ENCODE results near the gene AGT.

DNA sequence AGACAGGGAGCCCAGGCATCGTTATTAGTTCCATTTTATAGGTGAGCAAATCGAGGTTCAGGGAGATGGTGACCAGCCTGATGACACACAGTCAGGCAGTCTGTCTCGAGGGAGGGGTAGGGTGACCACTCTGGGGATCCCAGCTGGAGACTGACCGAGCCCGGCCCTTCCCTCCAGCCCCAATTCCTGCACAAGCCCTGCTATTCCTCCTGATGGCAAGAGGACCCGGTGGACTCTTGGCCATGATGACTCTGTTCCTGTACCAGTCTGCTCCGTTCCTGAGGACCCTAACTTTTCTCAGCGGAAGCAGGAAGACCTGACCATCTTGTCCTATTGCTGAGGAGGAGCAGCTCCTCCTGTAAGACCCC is 391 bp downstream of the AGT start:
- TF ChIP-seq, protein P1, sequence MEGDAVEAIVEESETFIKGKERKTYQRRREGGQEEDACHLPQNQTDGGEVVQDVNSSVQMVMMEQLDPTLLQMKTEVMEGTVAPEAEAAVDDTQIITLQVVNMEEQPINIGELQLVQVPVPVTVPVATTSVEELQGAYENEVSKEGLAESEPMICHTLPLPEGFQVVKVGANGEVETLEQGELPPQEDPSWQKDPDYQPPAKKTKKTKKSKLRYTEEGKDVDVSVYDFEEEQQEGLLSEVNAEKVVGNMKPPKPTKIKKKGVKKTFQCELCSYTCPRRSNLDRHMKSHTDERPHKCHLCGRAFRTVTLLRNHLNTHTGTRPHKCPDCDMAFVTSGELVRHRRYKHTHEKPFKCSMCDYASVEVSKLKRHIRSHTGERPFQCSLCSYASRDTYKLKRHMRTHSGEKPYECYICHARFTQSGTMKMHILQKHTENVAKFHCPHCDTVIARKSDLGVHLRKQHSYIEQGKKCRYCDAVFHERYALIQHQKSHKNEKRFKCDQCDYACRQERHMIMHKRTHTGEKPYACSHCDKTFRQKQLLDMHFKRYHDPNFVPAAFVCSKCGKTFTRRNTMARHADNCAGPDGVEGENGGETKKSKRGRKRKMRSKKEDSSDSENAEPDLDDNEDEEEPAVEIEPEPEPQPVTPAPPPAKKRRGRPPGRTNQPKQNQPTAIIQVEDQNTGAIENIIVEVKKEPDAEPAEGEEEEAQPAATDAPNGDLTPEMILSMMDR (IDR thresholded peaks at IDR 0.05; ENCODE audit: insufficient read depth, low read length): no peak
- TF ChIP-seq POLR2AphosphoS5 (IDR thresholded peaks at IDR 0.05; ENCODE audit: low read depth) (no peak), SPI1 (IDR thresholded peaks at IDR 0.05; ENCODE audit: borderline replicate concordance, low read depth) (no peak)

Measured in HL-60 (cell line).